Pulmonary artery endothelial cell (primary cell): ENCODE measurements around the gene DNAJC3. TPM values are rescaled to one million over a fixed set of nuclear protein-coding genes. Genes with fewer than 3 reads are reported as not detected.
"Not testable (repeated sequence)": the region's sequence is repeated elsewhere in the genome, so short reads cannot be mapped to it uniquely, and the experiment has no call there.

Experiments
- DNase-seq: peaks from one replicate; pipeline ENCODE4 v3.0.0-alpha.2; 2011; ENCODE audit warnings: low read depth, low spot score
- total RNA-seq: library from RNA; depleted of rRNA; stranded (reverse); fragments of >200 nt; gene quantifications from 2 replicates; pipeline ENCODE4 v1.2.3, GENCODE V29; 2014

Gene DNAJC3
- total RNA-seq, 1 donor from 2014 or later, result 54.9 TPM

GRCh38 chr13:95714142-95714832, 37.3 kb downstream of the DNAJC3 start:
- no peak for DNase-seq

GRCh38 chr13:95716231-95716630, 39.3 kb downstream of the DNAJC3 start:
- no peak for DNase-seq

DNA sequence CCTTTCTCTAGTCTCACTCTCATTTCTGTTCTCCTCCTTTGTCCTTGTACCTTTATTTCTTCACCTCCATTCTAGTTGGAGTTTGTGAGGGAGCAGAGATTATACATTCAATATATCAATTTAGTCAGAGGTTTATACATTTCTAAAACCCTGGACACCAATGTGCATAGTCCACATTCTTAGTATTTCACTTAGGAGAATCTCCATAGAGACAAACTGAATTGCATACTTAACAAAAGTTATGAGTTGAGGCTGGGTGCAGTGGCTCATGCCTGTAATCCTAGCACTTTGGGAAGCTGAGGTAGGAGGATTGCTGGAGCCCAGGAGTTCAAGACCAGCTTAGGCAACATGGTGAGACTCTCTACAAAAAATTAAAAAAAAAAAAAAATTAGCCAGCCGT, 45.3 kb downstream of the DNAJC3 start:
- DNase-seq, result no peak

DNA sequence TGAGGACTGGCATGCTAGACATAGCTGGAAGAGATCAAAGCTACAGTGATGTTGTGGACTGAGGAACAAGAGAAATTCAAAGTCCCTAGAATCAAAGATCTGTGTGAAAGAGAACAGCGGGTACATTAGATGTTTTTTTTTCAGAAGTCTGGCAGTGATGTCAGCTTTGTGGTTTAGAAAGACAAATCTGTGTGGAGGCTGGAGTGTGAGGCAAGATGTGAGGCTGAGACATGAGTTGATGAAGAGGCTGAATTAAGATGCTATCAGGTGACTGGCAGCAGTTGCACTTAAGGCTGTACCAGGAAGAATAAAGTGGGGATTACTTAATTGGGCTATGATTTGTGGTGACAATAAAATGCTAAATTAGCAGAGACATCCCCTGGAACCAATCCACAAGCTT, 46.5 kb downstream of the DNAJC3 start:
- DNase-seq, result no peak

DNA sequence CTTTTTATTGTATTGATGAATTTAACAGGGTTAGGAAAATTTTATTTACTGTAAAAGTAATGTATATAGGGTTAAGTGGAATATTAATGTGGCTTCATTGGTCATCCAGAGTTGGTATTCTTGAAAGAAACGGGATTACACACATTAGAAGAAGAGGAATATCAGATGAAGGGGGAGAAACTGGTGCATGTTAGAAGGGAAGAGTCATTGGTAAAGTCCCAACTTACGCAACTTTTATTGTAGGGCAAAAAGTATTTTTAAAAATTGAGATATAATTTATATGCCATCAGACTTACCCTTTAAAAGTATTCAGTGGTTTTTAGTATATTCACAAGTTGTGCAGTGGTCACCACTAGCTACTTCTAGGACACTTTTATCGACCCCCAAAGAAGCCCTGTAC, 47.3 kb downstream of the DNAJC3 start:
- no peak for DNase-seq

- no peak for DNase-seq
These were observed 49.9 kb downstream of the DNAJC3 start for GRCh38 chr13:95726876-95727275.

GRCh38 chr13:95728957-95729356, 52.0 kb downstream of the DNAJC3 start:
- no peak for DNase-seq

DNA sequence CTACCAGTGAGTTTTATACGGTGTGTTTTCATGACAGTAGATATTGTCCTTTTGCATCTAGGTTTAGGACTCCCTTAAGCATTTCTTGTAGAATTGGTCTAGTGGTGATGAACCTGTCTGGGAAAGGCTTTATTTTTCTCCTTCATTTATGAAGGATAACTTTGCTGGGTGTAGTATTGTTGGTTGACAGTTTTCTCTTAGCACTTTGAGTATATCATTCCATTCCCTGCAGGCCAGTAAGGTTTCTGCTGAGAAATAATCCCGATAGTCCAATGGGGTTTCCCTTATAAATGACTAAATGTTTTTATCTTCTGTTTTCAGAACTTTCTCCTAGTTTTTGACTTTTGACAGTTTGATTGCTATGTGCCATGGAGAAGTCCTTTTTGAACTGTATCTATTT, 57.2 kb downstream of the DNAJC3 start:
- DNase-seq, result no peak

DNA sequence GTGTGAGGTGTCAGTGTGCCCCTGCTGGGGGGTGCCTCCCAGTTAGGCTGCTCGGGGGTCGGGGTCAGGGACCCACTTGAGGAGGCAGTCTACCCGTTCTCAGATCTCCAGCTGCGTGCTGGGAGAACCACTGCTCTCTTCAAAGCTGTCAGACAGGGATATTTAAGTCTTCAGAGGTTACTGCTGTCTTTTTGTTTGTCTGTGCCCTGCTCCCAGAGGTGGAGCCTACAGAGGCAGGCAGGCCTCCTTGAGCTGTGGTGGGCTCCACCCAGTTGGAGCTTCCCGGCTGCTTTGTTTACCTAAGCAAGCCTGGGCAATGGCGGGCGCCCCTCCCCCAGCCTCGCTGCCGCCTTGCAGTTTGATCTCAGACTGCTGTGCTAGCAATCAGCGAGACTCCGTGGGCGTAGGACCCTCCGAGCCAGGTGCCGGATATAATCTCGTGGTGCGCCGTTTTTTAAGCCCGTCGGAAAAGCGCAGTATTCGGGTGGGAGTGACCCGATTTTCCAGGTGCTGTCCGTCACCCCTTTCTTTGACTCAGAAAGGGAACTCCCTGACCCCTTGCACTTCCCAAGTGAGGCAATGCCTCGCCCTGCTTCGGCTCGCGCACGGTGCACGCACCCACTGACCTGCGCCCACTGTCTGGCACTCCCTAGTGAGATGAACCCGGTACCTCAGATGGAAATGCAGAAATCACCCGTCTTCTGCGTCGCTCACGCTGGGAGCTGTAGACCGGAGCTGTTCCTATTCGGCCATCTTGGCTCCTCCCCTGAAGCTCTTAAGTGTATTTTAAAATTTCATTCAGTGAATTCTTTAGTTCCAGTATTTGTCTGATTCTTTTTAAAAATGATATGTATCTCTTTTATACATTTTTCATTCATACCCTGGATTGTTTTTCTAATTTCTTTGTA, 63.4 kb downstream of the DNAJC3 start:
- not testable (repeated sequence) for DNase-seq

DNA sequence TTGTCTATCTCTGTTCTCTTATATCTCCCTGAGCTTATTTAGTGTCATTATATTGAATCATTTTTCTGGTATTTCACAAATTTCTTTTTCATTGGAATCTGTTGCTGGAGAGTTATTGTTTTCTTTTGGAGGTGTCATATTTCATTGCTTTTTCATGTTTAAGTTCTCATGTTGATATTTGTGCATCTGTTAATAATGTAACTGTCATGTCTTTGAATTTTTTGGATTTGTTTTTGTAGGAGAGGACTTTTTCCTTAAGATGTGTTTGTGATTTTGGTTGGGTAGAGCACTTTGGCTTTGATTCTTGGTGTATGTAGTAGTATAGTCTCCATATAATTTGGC, 64.0 kb downstream of the DNAJC3 start:
- DNase-seq, result no peak

GRCh38 chr13:95741584-95742563, 64.9 kb downstream of the DNAJC3 start:
- no peak for DNase-seq

DNA sequence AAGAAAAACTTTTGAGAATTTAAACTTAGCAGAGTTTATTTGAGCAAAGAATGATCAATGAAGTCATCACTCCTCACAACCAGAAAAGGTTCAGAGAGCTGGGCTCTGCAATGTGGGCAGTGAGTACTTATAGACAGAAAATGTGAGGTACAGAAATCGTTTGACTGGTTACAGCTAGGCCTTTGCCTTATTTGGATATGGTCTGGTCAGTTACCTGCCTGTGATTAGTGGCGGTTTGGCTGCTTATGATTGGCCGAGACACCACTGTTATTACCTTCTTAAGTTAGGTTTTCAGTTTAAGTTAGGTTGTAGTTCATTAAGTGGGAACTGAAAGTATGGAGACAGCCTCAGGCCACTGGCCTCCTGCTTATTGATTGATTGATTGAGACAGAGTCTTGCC, 66.3 kb downstream of the DNAJC3 start:
- DNase-seq, result no peak

GRCh38 chr13:95745289-95745688, 68.3 kb downstream of the DNAJC3 start:
- no peak for DNase-seq

- DNase-seq, result no peak
These were observed 68.8 kb downstream of the DNAJC3 start for GRCh38 chr13:95745752-95746151.

DNA sequence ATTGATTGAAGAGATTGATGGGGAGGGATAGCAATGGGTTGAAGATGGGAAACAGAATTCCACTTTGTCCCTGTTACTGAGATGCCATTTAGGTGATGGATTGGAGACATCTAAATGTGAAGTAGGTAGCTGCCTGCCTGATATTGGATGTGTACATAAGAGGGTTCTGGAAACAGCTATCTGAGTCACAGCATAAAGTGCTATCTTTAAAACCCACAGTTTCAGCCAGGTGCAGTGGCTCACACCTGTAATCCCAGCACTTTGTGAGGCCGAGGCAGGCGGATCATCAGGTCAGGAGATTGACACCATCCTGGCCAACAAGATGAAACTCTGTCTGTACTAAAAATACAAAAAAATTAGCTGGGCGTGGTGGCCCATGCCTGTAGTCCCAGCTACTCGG, 72.6 kb downstream of the DNAJC3 start:
- DNase-seq, result no peak

- no peak for DNase-seq
These were observed 75.7 kb downstream of the DNAJC3 start for GRCh38 chr13:95752677-95753076.

- DNase-seq, result no peak
These were observed 77.1 kb downstream of the DNAJC3 start for GRCh38 chr13:95754069-95754468.

GRCh38 chr13:95756072-95756471, 79.1 kb downstream of the DNAJC3 start:
- DNase-seq, result no peak

DNA sequence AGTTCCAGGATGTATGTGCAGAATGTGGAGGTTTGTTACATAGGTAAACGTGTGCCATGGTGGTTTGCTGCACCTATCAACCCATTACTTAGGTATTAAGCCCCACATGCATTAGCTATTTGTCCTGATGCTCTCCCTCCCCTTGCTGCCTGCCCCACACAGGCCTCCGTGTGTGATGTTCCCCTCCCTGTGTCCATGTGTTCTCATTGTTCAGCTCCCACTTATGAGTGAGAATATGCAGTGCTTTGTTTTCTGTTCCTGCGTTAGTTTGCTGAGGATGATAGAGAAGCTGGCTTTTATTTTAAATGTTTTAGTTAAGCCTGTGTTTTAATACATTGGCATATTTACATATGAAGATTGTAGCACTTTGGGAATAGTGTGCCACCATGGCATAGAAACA, 85.7 kb downstream of the DNAJC3 start:
- DNase-seq, result not testable (repeated sequence)

- DNase-seq, result no peak
These were observed 86.7 kb downstream of the DNAJC3 start for GRCh38 chr13:95763601-95764000.

DNA sequence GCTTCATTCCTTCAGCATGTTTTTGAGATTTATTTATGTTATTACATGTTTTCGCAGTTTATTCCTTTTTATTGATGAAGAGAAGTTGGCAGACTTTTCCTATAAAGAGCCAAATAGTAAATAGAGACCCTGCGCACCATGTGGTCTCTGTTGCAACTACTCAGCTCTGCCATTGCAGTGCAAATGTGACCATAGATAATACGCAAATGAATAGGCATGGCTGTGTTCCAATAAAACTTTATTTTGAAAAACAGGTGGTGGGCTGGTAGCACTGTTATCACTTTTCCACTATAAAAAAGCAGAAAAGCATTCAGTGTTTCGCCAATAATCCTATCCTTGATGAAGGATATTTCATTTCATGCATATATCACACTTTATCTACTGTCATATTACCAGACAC, 95.0 kb downstream of the DNAJC3 start:
- no peak for DNase-seq

DNA sequence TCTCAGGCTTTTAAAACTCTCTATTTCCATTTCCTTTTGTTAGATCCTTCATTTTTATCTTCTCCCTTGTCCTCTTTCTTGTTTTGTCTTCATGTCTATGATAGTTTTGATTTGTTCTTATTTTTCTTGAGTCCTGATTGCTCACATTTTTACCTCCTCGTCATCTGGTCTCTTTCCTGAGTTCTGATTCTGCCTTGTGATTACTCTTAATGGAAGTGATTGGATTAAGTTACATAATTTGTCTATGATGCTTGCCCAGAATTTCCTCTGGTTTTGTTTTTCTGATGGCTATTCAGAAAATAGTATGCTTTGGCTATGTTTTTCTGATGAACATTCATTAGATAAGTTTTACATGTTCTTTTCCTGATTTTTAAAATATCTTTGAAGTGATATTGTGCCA, 102.6 kb downstream of the DNAJC3 start:
- DNase-seq, result no peak
